Fibroblast of skin of scalp (primary cell): ENCODE measurements around the gene HMGB2. TPM values are rescaled to one million over a fixed set of nuclear protein-coding genes. Genes with fewer than 3 reads are reported as not detected.
A peak's percentile ranks its signal among the peaks of the same experiment; 100 is the strongest.

Source experiments
- DNase-seq: peaks from one replicate; pipeline ENCODE4 v3.0.0-alpha.2; 2013
- polyA plus RNA-seq, 2 experiments: library from polyadenylated mRNA; unstranded; fragments of 120-200 nt; gene quantifications; one replicate each; pipeline ENCODE4 v1.2.1, GENCODE V29; 2013; ENCODE audit not compliant: insufficient read length in 2 of 2

The HMGB2 gene
- 123 TPM for polyA plus RNA-seq (2013, experiment 1 of 2; ENCODE audit: insufficient read length)
- 135 TPM for polyA plus RNA-seq (2013, experiment 2 of 2; ENCODE audit: insufficient read length)

DNA sequence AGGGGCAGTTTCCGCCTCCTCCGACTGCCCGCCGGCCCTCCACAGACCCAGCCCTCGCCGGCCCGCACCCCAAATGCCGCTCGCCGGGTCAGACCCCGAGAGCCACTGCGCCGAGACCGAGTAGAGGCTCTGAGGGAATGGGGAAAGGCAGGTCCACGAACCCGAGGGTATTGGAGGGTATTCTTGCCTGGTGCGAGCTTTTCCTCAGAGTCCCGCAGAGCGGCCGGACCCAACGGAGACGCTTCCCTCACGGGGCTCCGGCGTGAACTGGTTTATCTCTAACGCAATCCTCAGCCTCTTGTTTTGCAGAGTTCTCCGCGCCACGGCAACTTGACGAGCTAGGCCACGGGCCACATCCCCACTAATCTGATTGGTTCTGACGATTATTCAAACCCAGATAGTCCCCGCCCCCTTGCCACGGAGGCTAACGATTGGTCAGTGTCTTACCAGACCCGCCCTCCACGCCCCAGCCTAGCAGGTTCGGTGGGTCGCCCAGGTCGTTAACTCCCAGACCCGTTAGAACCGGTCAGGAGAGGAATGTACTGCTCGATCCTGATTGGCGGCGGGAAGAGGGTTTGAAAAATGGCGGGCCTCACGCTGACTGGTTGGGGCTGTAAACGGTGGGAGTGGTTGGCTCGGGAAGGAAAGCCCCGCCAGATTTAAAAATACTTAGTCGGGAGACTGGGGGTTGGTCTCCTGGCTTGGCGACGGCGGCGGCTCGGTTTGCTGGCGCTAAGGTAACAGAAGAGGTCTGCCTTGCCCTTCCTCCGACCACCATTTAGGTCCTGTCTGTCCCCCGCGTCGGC lies at the start of gene HMGB2:
Gene HMGB2, minus strand, starts transcription at position 274 of the 806 bp plus-strand sequence. CDS start 709 bp downstream, outside the sequence.
- DNase-seq: peak; percentile 100

GRCh38 chr4:173382349-173382748 lies 48.2 kb upstream of the HMGB2 start:
- no peak for DNase-seq

GRCh38 chr4:173381610-173382009 lies 47.5 kb upstream of the HMGB2 start:
- no peak for DNase-seq

- DNase-seq: no peak
These were observed 46.8 kb upstream of the HMGB2 start for GRCh38 chr4:173380987-173381386.

- DNase-seq: no peak
These were observed 45.8 kb upstream of the HMGB2 start for GRCh38 chr4:173379929-173380328.

DNA sequence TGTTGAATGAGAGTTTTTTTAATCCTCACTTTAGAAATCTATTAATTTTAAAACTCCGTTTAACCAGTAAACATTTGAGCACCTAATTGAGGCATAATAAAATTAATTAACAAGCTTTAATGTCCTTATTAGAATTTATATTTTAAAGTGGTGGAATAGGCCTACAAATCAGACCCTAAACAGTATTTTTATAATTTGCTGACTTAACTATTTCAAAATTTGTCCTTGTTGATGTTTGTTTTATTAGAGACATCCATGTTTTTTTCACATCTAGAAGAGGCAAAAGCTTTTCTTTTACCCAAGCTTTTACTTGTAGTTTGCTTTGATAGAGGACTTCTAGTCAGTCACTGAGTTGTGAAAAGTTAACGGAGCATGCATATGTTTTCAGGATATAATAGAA lies 40.4 kb upstream of the HMGB2 start:
- DNase-seq: no peak

GRCh38 chr4:173371292-173372192 lies 37.4 kb upstream of the HMGB2 start:
- peak; percentile 75 for DNase-seq

DNA sequence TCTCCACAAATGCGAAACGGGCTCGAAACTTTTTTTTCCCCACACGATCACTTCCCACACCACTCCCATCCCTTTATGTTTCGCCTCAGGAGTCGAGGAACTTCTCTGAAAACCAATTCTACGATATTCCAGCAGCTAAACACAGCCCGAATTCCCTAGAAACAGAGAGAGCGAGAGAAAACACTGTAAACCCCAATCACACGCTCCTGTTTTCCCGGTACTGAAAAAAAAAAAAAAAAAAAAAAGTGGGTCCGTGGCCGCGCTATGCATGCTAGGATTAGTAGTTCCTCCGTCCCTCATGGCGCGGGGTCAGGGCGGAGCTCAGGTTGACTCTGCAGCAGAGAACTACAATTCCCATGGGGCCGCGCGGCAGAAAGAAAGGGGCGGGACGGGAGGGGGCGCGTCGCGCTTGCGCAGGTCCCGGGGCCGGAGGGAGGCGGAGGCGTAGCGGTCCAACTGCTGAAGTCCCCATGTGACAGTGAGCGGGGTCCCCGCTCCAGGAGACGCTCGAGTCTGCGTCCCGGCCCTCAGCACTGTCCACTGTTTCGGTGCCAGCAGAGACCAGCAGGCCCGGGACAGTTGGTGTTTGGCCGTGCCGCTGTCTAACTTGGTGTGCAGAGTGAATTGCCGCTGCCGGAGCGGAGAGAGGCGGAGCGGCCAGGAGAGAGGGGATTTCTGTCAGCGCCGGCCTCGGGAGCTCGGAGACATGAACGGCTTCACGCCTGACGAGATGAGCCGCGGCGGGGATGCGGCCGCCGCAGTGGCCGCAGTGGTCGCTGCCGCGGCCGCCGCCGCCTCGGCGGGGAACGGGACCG lies 36.5 kb upstream of the HMGB2 start, which contains the start of gene SAP30:
Gene SAP30, plus strand, starts transcription at position 478 of the 815 bp plus-strand sequence. Its CDS starts 229 bp downstream, at position 707.
- peak; percentile 99 for DNase-seq

DNA sequence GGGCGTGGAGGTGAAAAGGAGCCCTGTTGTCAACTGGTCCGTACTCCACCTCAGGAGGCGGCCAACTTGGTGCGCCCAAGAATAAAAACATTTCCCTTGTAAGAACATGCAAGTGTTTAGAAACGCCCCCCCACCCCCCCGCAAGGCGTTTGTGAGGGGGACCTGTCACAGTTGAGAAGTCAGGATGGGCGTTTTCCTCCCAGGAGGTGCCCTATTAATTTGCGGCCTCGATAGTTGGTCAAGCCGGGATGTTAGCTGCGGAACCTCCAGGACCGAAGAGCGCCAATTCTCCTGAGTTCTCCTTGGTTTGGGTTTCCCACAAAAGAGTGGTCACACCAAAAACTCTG lies 35.9 kb upstream of the HMGB2 start:
- DNase-seq: no peak

GRCh38 chr4:173367946-173368345 lies 33.8 kb upstream of the HMGB2 start:
- DNase-seq: peak; percentile 7

- no peak for DNase-seq
These were observed 33.1 kb upstream of the HMGB2 start for GRCh38 chr4:173367285-173367684.

- no peak for DNase-seq
These were observed 31.3 kb upstream of the HMGB2 start for GRCh38 chr4:173365359-173365996.

- no peak for DNase-seq
These were observed 28.5 kb upstream of the HMGB2 start for GRCh38 chr4:173362666-173363065.

GRCh38 chr4:173360587-173361221 lies 26.5 kb upstream of the HMGB2 start:
- peak; percentile 23 for DNase-seq

GRCh38 chr4:173357939-173358338 lies 23.8 kb upstream of the HMGB2 start:
- no peak for DNase-seq

DNA sequence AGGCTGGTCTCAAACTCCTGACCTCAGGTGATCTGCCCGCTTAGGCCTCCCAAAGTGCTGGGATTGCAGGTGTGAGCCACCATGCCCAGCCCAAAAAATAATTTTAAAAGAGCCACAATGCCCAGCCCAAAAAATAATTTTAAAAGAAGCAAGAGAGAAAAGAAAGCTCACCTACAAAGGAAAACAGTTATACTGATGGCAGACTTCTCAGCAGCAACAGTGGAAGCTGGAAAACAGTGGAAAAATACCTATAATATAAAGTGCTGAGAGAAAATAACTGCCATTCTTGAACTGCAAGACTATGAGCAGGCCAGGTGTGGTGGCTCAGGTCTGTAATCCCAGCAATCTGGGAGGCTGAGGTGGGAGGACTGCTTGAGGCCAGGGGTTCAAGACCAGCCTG lies 13.3 kb upstream of the HMGB2 start:
- no peak for DNase-seq

GRCh38 chr4:173346074-173346473 lies 11.9 kb upstream of the HMGB2 start:
- DNase-seq: peak; percentile 85

DNA sequence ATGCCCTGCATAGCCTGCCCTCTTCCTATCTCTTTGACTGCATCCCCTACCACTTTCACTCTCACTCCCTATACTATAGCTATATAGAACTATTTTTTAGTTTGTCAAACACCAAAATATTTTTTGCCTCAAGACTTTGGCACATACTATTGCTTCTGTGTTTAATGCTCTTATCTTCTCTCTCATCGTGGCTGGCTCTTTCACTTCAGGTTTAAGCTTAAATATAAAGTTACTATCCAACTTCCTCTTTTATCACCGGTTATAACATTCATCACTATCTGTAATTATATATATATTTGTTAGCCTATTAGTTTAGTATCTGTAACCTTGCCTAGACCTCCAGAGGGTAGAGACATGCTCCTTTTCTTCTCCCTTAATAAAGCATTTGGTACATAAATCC lies 11.5 kb upstream of the HMGB2 start:
- DNase-seq: no peak

GRCh38 chr4:173343832-173344397 lies 9.8 kb upstream of the HMGB2 start:
- no peak for DNase-seq

DNA sequence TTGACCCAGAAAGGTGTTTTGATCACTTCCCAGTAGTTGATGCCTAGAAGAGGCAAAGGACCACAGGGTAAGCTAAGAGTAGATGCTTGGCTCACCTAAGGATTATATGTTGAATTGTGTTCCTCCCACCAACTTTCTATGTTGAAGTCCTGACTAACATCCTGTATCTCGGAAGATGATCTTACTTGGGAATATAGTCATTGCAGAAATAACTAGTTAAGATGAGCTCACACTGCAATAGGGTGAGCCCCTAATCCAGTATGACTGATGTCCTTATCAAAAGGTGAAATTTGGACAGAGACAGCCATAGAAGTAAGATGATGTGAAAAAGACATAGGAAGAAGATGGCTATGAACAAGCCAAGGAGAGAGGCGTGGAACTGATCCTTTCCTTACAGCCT lies 3.3 kb upstream of the HMGB2 start:
- no peak for DNase-seq
